Liver (tissue), 2 donors: Measurements from ENCODE around the gene DIP2C.

Experiments
- FOXA1 ChIP-seq: IDR thresholded peaks from 2 replicates; pipeline ENCODE4 v1.6.1; 2016; ENCODE audit warnings: antibody characterized with exemption
- TF ChIP-seq, protein P1 (sequence below): fragments of 150-350 bp; IDR thresholded peaks from 2 replicates; pipeline ENCODE4 v1.5.1; 2017; ENCODE audit warnings: improper control_type of control experiment, low read depth, low read length; ENCODE audit not compliant: missing input control
- TF ChIP-seq, protein P2 (sequence below): IDR thresholded peaks from 2 replicates; pipeline ENCODE4 v1.6.1; 2016; ENCODE audit warnings: antibody characterized with exemption, mild to moderate bottlenecking
- donor health status: healthy.

DNA sequence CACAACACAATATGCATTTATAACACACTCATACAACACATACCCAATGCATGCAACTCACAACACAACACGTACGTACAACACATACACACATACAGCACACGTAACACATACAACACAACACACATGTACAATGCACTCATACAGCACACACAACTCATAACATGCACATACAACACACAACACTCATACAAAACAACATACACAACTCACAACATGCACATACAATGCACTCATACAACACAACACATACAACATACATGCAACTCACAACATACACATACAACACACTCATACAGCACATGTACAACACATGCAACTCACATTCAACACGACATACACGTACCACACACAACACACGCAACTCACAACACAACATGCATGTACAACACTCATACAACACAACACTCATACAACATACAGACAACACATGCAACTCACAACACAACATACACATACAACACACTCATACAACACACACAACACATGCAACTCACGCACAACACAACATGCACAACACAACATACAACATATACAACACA lies 21.8 kb downstream of the DIP2C start:
- TF ChIP-seq, protein P1, sequence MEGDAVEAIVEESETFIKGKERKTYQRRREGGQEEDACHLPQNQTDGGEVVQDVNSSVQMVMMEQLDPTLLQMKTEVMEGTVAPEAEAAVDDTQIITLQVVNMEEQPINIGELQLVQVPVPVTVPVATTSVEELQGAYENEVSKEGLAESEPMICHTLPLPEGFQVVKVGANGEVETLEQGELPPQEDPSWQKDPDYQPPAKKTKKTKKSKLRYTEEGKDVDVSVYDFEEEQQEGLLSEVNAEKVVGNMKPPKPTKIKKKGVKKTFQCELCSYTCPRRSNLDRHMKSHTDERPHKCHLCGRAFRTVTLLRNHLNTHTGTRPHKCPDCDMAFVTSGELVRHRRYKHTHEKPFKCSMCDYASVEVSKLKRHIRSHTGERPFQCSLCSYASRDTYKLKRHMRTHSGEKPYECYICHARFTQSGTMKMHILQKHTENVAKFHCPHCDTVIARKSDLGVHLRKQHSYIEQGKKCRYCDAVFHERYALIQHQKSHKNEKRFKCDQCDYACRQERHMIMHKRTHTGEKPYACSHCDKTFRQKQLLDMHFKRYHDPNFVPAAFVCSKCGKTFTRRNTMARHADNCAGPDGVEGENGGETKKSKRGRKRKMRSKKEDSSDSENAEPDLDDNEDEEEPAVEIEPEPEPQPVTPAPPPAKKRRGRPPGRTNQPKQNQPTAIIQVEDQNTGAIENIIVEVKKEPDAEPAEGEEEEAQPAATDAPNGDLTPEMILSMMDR: no peak
- no peak for TF ChIP-seq FOXA1
- TF ChIP-seq, protein P2, sequence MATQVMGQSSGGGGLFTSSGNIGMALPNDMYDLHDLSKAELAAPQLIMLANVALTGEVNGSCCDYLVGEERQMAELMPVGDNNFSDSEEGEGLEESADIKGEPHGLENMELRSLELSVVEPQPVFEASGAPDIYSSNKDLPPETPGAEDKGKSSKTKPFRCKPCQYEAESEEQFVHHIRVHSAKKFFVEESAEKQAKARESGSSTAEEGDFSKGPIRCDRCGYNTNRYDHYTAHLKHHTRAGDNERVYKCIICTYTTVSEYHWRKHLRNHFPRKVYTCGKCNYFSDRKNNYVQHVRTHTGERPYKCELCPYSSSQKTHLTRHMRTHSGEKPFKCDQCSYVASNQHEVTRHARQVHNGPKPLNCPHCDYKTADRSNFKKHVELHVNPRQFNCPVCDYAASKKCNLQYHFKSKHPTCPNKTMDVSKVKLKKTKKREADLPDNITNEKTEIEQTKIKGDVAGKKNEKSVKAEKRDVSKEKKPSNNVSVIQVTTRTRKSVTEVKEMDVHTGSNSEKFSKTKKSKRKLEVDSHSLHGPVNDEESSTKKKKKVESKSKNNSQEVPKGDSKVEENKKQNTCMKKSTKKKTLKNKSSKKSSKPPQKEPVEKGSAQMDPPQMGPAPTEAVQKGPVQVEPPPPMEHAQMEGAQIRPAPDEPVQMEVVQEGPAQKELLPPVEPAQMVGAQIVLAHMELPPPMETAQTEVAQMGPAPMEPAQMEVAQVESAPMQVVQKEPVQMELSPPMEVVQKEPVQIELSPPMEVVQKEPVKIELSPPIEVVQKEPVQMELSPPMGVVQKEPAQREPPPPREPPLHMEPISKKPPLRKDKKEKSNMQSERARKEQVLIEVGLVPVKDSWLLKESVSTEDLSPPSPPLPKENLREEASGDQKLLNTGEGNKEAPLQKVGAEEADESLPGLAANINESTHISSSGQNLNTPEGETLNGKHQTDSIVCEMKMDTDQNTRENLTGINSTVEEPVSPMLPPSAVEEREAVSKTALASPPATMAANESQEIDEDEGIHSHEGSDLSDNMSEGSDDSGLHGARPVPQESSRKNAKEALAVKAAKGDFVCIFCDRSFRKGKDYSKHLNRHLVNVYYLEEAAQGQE: no peak
